Stimulated activated CD8-positive, alpha-beta memory T cell treated with anti-CD3 and anti-CD28 coated beads, Interleukin-12 subunit alpha, Interleukin-12 subunit beta, amount 100 ng/mL, for 4 hours (primary cell): Measurements from ENCODE around the gene PARD3.
"Not testable (repeated sequence)": the region's sequence is repeated elsewhere in the genome, so short reads cannot be mapped to it uniquely, and the experiment has no call there.

Experiments
- DNase-seq: peaks from one replicate; pipeline ENCODE4 v3.0.0-alpha.2; 2020; ENCODE audit warnings: low read depth

PARD3 gene

DNA sequence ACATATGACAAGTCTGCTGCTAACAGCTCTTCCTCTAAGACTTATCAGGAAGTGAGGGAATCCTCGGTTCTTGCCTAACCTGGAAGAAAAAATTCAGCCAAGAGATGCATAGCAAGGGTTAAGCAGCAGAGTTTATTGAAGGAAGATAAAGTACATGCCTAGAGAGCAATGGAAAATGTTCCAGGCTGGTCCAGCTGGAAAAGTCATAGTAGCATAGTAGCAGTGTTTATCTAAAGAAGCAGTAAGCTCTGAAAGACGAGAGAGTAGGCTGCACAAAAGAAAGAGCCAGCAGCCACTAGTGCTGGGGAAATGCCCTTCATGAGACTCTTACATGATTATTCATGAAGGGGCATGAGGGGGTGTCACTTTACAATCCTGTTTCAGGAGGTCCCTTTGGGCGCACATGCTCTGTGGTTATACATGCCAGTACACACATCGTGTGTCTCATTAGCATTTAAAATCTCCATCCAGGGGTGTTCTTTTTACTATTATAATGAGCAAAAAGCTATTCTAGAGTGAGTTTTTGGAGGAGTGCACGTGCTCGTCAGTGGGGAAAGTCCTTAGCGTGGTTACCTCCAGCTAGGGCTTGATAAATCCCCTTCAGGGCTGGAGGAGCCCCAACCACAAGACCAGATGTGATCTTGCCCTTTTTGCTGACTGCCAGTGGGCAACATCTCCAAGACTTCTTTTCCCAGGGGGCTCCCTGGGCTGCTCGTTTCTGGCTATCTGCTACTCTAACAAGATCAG lies 716.1 kb downstream of the PARD3 start:
- no peak for DNase-seq

DNA sequence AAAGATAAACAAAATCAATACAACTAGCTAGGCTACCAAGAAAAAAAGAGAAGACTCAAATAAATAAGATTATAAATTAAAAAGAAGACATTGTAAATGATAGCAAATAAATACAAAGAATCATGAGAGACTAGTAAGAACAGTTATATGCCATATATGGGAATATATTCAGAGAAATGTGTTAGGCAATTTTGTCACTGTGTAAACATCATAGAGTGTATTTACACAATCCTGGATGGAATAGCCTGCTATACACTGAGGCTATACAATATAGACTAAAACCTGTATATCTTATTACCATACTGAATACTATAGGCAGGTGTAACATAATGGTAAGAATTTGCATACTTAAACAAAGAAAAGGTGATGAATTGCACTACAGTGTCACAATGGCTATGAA lies 717.4 kb downstream of the PARD3 start:
- DNase-seq = no peak

DNA sequence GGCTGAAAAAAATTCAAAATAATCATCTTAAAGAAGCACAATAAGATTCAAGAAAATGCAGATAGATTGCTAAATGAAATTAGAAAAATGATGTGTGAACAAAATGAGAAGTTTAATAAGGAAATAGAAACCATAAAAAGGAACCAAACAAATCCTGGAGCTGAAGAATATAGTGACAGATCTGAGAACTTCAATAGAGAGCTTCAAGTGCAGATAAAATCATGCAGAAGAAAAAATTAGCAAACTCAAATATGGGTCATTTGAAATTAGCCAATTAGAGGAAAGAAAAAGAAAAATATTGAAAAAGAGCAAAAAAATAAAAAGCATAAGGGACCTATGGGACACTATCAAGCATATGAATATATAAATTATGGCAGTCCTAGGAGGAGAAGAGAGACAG lies 720.1 kb downstream of the PARD3 start:
- no peak for DNase-seq

DNA sequence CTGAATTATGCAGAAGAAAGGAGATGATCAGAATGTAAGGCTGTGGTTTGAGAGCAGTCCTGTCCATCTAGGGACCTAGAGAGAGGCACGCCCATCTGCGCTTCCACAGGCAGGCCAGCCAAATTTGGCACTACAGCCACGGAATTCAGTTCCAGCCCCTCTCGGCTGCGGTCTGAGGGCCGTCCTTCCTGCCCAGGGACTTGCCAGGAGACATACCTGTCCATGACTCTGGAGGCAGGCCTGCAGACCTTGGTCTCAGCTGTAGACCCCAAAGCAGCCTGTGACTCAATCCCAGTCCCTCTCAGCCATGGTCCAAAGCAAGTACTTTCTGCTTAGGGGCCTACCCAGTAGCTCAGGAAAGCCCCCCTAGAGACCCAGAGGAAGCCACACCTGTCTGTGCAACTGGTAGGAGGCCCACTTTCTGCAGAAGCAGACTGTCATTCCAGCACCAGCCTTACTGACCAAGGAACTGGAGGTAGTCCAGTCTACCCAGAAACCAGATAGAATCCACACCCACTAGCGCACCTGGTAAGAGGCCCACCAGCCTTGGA lies 720.9 kb downstream of the PARD3 start:
- DNase-seq = no peak

DNA sequence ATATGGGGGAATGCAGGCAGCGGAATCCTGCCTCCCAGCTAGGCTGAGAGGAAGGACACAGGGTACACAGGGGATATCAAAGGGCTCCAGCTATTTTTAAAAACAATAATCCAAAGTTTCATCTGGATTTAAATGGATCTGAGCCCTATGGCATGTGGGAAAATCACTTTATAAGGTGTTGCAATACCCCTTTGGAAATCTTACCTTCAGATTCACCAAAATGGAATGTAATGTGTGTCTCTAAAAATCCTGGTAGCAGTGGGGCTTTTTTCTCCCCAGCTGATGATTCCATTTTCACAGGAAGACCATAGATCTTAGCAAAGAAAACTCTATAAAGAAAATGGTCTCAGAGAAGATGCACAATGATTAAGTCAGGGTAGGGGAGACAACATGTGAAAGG lies 722.2 kb downstream of the PARD3 start:
- DNase-seq = no peak

DNA sequence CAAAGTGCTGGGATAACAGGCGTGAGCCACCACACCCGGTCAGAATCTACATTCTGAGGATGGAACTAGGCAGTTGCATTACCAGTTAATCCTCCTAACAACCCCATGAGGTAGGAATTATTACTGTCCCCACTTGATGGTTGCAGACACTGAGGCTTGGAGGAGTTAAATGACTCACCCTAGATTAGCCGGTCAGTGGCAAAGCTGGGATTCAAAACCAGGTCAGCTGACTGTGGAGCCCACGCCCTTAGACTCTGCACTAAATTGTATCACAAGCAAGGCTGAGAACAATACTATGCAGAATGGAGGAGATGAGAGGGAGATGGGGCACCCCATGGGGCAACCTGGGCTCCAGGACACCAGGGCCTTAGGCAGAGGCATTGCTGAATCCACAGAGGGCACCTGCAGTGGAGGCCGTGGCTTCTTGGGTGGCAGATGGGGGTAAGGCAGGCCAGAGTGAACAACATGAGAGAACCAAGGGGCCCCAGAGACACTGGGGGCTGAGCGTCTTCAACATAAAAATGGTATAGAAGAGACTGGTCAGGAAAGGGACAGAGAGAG lies 723.4 kb downstream of the PARD3 start:
- no peak for DNase-seq

DNA sequence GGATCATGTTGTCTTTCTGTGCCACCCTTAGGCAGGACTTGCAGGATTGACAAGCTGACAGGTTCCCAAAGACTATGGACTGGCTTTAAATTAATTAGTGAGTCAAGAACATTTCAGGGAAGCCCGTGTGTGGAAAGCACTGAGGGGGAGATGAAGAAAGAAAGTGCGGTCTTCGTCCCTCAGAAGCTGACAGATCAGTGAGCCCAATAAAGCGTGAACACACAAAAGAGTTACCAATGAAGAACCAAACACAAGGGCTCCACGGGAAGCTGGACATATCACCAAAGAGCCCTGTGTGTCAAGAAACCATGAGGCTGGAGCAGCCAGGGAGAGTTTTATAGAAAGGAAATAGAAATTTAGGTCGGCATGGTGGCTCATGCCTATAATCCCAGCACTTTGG lies 725.8 kb downstream of the PARD3 start:
- no peak for DNase-seq

DNA sequence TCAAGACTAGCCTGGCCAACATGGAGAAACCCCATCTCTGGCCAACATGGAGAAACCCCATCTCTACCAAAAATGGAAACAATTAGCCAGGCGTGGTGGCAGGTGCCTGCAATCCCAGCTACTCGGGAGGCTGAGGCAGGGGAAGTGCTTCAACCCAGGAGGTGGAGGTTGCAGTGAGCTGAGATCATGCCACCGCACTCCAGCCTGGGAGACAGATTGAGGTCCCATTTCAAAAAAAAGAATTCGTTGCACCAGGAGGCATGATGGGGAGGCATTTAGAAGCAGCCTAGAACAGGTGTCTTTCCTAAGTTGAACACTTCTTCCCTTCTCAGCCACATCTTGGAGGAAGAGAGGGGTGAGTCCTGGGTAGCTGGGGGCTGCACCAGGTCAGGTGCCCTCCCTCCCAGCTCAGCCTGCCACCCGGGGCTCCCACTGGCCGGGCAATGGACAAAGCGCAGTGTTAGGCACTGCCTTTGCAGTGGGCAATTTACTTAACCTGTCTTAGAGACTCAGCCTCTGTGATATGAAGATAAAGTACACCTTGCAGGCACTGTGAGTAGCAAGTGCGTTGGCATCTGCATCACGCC lies 726.8 kb downstream of the PARD3 start:
- no peak for DNase-seq

DNA sequence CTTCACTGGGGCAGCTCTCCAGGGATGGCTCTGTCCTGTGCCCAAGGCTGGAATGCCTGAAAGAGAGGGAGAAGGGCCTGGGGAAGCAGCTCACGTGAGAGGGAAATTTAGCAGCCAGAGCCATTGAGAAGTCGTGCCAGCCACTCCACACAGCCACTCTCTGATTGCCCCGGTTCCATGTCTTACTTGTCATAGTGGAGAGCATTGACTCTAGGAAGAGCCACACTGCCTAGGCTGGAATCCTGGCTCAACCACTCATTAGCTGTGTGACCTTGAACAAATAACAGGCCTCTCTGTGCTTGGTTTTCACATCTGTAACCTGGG lies 728.0 kb downstream of the PARD3 start:
- no peak for DNase-seq

DNA sequence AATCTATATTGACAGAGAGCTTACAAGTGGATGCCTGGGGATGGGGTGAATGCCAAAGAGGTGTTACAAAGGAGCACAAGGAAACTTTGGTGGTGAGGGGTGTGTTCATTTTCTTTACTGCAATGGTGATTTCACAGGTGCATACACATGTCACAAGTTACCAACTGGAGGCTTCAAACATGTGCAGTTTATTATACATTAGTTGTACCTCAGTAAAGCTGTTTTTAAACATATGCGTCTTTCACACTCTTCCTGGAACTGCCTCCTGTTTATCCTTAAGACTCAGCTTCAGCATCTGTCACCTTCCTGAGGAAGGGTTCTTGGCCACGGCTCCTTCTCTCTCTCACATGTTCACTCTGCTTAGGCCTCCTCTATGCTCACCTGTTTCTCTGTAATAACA lies 731.5 kb downstream of the PARD3 start:
- no peak for DNase-seq

DNA sequence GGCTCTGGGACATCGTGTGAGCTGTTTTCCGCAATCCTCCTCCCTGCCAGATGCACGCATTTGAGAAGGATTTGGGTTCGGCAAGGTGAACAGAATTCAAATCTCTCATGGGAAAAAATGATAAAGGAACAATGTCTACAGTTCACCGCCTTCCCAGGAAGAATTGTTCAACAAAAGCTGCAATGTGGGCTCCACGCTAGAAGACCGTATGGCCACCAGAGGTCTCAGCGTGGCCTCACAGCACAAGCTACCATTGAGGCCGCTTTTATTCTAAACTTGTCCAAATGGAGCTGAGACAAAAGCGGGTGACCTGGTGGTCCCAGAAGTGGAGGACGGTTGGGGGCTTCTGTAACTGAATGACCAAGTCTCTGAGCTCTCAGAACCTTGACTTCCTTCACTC lies 733.1 kb downstream of the PARD3 start:
- no peak for DNase-seq

DNA sequence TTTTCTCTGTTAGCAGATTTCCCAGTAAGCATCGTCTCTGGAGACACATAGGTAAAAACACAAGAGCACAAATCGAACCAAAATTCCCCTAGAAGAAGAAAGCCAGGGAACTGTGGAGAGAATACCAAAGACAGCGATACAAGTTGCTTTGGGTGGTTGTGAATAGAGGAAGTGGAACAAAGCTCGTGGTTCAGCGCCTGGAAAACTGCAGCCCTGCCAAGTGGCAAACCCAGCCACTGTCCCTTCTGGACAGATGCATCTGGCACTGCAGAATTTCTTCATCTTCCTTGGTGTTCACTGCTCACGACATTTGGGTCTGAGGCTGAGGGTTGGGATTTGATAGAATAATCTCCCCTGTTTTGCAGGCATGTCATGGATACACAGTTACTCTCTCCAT lies 733.8 kb downstream of the PARD3 start:
- no peak for DNase-seq

DNA sequence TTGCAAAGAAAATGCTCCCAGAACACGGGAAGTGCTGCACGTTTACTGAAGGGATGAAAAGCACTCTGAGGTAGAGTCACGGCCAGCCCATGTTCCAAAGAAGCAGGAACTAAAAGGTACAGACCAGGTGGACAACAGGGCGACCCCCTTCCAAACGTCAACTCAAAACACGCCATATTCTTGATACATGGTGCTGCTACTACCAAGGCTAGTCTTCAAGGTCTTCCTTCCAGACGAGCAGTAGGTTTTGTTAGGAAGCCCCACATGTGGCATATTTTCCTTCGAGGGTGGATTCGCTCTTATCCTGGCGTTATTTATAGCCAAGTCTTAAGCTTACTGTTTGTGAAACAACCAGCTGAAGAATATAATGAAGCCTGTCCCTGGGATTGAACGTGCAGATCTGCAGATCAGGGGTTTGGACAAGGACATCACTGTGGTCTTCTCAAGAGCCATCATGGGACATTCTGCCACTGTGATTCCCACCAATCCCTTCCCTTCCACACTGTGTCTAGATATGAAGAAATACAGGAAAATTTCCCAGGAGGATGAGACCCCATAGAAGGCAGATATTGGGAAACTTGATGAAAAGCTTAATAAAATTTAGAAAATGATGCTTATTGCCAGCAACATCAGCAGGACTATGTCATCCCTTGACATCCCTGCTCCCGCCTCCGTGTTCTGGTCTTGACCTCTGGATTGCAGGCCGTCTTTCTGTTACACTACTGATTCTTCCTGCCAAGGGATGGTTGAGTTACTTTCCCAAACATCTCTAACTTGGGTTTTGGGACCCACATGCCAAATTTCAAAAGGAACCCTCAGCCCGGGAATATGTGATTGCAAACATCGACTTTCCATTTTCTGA lies 734.4 kb downstream of the PARD3 start:
- DNase-seq = no peak

DNA sequence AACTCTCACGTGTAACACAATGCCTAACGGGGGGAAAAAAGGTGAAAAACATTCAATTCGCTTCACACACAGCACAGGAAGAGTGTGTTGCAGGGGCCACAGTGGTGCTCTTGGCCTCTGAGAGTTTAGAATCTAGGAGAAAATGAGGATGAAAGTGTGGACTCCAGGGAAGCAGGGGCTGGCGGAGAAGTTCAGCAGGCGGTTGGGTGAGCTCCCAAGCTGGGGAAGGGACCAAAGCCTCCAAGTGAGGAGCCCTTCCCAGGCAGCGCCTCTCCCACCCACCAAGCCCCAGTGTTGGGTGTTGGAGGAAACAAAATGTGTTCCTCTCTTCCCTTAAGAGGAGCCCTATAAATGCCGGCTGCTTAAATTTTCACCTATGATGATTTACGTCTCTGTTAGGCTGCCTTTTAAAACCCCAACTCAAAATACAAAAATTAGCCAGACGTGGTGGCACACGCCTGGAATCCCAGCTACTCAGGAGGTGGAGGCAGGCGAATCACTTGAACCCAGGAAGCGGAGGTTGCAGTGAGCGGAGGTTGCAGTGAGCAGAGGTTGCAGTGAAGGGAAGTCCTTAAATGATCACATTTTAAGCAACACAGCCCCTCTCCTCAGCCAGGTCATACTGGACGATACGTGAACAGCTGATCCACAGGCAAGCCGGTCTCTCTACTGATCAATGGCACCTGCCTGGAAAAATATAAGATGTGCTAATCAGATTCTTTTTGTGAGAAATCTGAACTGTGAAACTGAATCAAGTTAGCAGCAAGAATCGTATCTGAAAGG lies 735.2 kb downstream of the PARD3 start:
- no peak for DNase-seq

DNA sequence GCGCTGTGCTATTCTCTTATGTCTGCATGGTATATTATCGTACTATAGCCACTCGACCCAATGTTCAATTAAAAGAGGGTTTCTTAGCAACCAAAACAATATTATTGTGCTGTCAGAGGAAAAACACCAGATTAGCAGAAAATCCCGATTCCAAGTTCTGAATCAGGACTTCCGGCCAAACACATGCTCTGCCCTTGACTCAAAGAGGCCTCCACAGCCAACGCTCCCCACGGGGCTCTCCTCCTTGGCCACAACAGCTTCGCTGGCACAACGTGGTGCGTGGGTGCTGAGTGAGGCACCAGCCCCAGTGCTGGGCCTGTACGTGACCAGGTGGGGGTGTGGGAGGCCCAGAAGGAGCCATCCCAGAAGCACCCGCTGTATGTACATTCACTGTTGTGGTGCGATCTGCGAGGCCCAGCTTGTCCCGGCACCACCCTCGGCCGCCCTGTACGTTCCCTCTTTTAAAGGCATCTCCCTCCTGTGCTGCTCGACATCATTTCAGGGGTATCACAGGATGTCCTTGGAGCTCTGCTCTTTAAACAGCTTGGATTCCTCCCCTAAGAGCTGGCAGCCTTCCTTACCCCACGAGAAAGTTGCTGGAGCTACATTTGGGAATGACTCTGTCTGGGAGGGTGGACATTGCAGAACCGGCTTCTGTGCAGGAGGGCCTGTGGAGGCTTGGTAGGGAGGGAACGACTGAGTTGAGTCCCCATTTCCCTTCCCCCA lies 736.2 kb downstream of the PARD3 start:
- DNase-seq = no peak

DNA sequence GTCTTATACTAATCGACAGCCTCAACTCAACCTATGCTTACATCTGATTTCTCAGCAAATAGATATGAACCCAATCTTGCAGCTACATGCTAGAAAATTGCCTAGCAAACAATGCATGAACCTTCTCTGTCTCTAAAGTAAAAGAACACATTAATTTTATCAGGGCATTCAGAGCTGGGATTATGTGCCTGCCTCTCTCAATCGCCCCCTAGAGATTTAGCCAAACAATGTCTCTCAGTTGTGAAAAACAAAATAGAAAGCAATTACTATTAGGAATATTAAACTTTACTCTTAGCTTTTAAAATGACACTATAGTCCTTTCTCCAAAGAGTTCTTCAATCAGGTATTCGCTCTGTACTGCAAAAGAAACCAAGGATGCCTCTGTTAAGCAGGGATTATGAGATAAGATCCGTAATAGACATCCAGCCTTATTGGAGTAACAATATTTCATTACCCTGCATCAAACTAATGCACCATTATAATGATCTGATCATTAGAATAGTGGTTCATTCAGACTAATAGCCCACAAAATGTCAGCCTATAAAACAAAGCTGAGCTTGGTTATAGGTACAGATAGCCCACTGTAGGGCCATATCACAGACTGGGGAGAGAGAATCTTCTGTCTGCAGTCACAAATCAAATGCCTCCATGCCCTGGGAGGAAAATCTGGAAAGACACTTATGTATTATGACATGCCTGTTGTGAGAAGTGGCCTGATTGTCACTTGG lies 736.9 kb downstream of the PARD3 start:
- DNase-seq = no peak

DNA sequence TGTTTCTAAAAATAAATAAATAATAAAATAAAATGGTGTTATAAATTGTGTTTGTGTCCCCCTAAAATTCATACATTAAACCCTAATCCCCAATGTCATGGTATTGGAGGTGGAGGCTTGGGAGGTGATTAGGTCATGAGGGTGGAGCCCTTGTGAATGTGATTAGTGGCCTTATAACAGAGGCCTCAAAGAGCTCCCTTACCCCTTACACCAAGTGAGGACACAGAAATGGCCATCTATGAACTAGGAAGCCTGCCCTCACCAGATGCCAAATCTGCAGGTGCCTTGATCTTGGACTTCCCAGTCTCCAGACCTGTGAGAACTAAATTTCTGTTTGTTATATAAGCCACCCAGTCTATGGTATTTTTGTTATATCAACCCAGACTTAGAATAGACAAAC lies 738.7 kb downstream of the PARD3 start:
- no peak for DNase-seq

DNA sequence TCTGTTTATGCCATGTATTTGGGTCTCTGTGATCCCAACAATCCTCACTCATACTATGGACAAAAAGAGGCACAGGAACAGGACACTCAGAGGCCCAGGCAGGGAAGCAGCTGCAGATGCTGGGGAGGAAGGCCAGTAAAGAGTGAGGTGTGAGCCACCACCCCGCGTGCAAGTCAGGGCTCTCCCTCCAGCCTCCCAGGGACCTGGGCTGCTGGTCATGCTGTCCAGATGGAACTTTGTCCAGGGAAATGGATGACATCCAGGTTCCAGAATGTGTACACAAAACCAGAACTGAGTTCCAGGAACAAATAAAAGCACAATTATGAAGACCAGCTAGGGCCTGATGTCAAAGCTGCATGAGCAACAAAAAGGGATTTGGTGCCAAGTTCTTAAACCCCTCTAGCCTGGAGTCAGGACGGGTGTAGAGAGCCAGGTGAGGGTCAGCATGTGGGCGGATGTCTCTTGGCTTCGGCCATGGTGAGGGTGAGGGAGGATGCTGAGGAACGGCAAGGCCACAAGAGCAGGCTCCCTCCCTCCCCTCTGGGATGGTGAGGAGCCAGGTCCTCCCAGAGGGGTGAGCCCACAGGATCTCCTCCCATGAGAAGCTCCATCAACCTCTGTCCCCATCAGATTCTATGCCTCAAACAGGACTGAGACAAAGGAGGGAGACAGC lies 739.7 kb downstream of the PARD3 start:
- no peak for DNase-seq

DNA sequence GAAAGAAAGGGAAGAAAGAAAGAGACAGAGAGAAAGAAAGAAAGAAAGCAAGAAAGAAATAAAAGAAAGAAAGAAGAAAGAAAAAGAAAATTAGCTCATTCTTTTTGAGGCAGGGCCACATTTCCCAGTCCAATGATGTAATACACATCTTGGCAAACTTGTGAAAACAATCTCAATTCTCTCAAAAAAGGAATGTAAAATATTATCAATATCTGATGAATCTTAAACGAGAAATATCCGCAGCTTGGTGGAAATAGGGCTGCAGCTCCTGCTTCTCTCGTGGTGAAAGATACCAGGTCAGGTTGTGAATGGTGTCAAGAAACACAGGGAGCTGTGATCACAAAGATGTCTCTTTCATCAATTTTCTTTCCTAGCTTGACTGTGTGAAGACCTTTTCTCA lies 741.0 kb downstream of the PARD3 start:
- DNase-seq = no peak

DNA sequence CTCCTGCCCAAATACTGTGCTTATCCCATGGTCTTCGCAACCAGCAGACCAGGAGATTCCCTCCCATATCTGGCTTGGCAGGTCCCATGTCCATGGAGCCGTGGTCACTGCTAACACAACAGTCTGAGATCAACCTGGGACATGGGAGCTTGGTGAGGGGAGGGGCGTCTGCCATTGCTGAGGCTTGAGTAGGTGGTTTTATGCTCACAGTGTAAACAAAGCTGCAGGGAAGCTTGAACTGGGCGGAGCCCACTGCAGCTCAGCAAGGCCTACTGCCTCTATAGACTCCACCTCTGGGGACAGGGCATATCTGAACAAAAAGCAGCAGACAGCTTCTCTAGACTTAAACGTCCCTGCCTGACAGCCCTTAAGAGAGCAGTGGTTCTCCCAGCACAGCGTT lies 747.4 kb downstream of the PARD3 start:
- not testable (repeated sequence) for DNase-seq
